ENCODE measurements around the gene RNF123. TPM values are rescaled to one million over a fixed set of nuclear protein-coding genes. Genes with fewer than 3 reads are reported as not detected.

The RNF123 gene
- total and polyA plus RNA-seq, 2 experiments from 2014 or later: 27.7 to 39.1 TPM

DNA sequence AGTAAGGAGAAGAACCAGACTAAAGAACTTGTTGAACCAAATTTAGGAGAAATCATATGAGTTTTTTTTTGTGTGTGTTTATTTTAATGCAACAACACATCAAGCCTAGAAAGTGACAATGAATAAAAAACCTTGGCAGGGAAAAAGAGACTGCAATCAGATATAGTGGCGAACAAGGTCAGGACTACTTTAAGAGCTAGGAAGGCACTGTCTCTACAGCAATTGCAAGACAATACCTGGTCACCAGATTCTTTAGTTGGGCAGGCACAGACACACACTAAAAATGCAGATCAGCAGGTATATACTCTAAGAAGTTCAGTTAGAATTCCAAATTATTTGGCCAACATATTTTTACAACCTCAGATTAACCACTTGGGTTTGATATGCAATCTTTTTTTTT lies 65.2 kb downstream of the RNF123 start:
- H3K27me3 ChIP-seq: no peaks in the 10 kb centered on the region
- H3K4me3 ChIP-seq: no peak overlapping the region
- H3K4me2 ChIP-seq: no peak overlapping the region
- no peaks in the 10 kb centered on the region for H3K9me2 ChIP-seq (replicated peaks; ENCODE audit: insufficient read depth)
- H3K4me1 ChIP-seq (ENCODE audit: insufficient read depth): peaks cover 6% of the 10 kb centered on the region
- no peak overlapping the region for H2AFZ ChIP-seq
- no peaks in the 10 kb centered on the region for H3K36me3 ChIP-seq (replicated peaks; ENCODE audit: insufficient read depth, low read depth)
- 100% methylated on average over 1 of the region's 1 CpG for WGBS (ENCODE audit: low lambda C conversion rate, missing lambda C conversion rate)
- peaks cover 47% of the 10 kb centered on the region for H4K20me1 ChIP-seq (ENCODE audit: insufficient read depth, poor library complexity, severe bottlenecking)
- TF ChIP-seq EZH2phosphoT487 (IDR thresholded peaks at IDR 0.05; ENCODE audit: low read depth, severe bottlenecking, unreplicated experiment): no peak
- H3K79me2 ChIP-seq: peaks cover 94% of the 10 kb centered on the region
- H3K27ac ChIP-seq: no peak overlapping the region
- H3K9me3 ChIP-seq (ENCODE audit: low read depth): no peaks in the 10 kb centered on the region
- no peak for DNase-seq (ENCODE audit: low spot score)

DNA sequence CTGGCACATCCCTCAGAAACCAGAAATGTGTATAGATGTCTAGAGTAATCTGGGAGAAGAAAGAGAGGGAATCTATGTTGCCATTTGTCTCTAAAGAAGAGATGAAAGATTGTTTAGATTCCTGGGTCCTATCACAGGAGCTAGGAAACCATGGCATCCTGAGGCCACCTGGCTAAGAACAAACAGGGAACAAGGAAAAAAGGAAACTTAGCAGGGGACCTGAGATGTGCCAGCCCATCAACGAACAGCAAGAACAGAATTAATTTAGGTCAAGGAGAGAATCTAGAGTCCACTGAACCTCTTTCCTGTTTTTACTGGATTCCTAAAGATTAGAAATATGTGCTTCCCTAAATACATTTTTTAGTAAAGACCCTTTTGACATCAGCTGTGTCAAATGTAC lies 66.7 kb downstream of the RNF123 start:
- H3K27me3 ChIP-seq: no peaks in the 10 kb centered on the region
- WGBS (ENCODE audit: low lambda C conversion rate, missing lambda C conversion rate): 73% methylated on average over 1 of the region's 1 CpG

DNA sequence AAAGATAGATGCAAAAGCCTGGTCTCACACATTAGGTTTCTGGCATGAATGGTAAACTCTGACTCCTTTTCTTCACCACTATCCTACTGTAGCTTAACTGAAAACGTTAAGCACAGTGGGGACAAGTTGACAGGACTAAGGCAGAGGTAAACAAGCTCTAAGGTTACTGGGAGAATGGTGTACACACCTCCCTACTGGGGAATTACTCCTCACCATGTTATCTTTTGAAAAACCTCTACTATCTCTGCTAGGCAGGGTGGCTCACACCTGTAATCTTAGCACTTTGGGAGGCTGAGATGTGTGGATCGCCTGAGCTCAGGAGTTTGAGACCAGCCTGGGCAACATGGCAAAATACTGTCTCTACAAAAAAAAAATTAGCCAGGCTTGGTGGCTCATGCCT lies 67.8 kb downstream of the RNF123 start:
- no peaks in the 10 kb centered on the region for H3K4me1 ChIP-seq (ENCODE audit: insufficient read depth)
- no peak overlapping the region for H3K4me3 ChIP-seq
- no peaks in the 10 kb centered on the region for H3K27me3 ChIP-seq
- no peaks in the 10 kb centered on the region for H3K36me3 ChIP-seq (replicated peaks; ENCODE audit: insufficient read depth, low read depth)
- WGBS (ENCODE audit: low lambda C conversion rate, missing lambda C conversion rate): 47% methylated on average over 2 of the region's 2 CpGs
- H4K20me1 ChIP-seq (ENCODE audit: insufficient read depth, poor library complexity, severe bottlenecking): peaks cover 50% of the 10 kb centered on the region
- H3K9me2 ChIP-seq (replicated peaks; ENCODE audit: insufficient read depth): no peaks in the 10 kb centered on the region
- H3K27ac ChIP-seq: no peak overlapping the region
- no peak overlapping the region for H3K4me2 ChIP-seq
- H3K9me3 ChIP-seq (ENCODE audit: low read depth): no peaks in the 10 kb centered on the region
- DNase-seq (ENCODE audit: low spot score): no peak
- TF ChIP-seq EZH2 (IDR thresholded peaks at IDR 0.05; ENCODE audit: borderline replicate concordance) (no peak), EZH2phosphoT487 (IDR thresholded peaks at IDR 0.05; ENCODE audit: low read depth, severe bottlenecking, unreplicated experiment) (no peak)
- TF ChIP-seq, protein P1, sequence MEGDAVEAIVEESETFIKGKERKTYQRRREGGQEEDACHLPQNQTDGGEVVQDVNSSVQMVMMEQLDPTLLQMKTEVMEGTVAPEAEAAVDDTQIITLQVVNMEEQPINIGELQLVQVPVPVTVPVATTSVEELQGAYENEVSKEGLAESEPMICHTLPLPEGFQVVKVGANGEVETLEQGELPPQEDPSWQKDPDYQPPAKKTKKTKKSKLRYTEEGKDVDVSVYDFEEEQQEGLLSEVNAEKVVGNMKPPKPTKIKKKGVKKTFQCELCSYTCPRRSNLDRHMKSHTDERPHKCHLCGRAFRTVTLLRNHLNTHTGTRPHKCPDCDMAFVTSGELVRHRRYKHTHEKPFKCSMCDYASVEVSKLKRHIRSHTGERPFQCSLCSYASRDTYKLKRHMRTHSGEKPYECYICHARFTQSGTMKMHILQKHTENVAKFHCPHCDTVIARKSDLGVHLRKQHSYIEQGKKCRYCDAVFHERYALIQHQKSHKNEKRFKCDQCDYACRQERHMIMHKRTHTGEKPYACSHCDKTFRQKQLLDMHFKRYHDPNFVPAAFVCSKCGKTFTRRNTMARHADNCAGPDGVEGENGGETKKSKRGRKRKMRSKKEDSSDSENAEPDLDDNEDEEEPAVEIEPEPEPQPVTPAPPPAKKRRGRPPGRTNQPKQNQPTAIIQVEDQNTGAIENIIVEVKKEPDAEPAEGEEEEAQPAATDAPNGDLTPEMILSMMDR (IDR thresholded peaks at IDR 0.05; ENCODE audit: poor library complexity): no peak
- H3K79me2 ChIP-seq: peaks cover 95% of the 10 kb centered on the region
- no peak overlapping the region for H2AFZ ChIP-seq

More for the DNA sequence above, 66.7 kb downstream of the RNF123 start:
- DNase-seq (ENCODE audit: low spot score): no peak
- H3K36me3 ChIP-seq (replicated peaks; ENCODE audit: insufficient read depth, low read depth): no peaks in the 10 kb centered on the region
- H3K79me2 ChIP-seq: peaks cover 96% of the 10 kb centered on the region
- H4K20me1 ChIP-seq (ENCODE audit: insufficient read depth, poor library complexity, severe bottlenecking): peaks cover 50% of the 10 kb centered on the region
- H3K9me3 ChIP-seq (ENCODE audit: low read depth): no peaks in the 10 kb centered on the region
- H3K9me2 ChIP-seq (replicated peaks; ENCODE audit: insufficient read depth): no peaks in the 10 kb centered on the region
- no peak overlapping the region for H3K4me3 ChIP-seq
- peaks cover 6% of the 10 kb centered on the region for H3K4me1 ChIP-seq (ENCODE audit: insufficient read depth)
- no peak overlapping the region for H2AFZ ChIP-seq
- H3K27ac ChIP-seq: no peak overlapping the region
- TF ChIP-seq, protein P1 (IDR thresholded peaks at IDR 0.05; ENCODE audit: poor library complexity): no peak
- TF ChIP-seq EZH2phosphoT487 (IDR thresholded peaks at IDR 0.05; ENCODE audit: low read depth, severe bottlenecking, unreplicated experiment) (no peak), EZH2 (IDR thresholded peaks at IDR 0.05; ENCODE audit: borderline replicate concordance) (no peak)
- H3K4me2 ChIP-seq: no peak overlapping the region

DNA sequence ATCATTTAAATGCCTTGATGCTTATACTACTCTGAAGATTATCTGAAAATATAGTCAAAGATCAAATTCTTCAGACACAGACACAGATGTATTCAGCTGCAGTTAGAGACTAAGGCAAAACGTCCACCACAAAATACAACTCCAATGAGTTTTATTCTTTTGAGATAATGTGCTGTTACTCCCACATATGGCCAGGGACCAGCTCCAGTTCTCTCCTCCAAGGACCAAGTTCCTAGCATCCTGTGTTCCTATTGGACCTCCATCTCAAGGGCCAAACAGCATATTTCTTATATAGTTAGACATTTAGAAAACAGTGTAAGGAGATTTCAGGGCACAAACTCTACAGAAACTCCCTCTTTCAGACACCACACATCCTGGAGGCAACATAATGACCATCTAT lies 69.9 kb downstream of the RNF123 start:
- no peak for DNase-seq (ENCODE audit: low spot score)
- Histone ChIP-seq H4K20me1 (ENCODE audit: insufficient read depth, poor library complexity, severe bottlenecking) (peaks cover 45% of the 10 kb centered on the region), H3K9me3 (ENCODE audit: low read depth) (no peaks in the 10 kb centered on the region), H2AFZ (no peak overlapping the region), H3K36me3 (replicated peaks; ENCODE audit: insufficient read depth, low read depth) (no peaks in the 10 kb centered on the region), H3K27ac (no peak overlapping the region), H3K79me2 (peaks cover 98% of the 10 kb centered on the region), H3K4me3 (no peak overlapping the region), H3K9me2 (replicated peaks; ENCODE audit: insufficient read depth) (no peaks in the 10 kb centered on the region), H3K4me2 (no peak overlapping the region), H3K27me3 (no peaks in the 10 kb centered on the region), H3K4me1 (ENCODE audit: insufficient read depth) (no peaks in the 10 kb centered on the region)
- TF ChIP-seq, protein P1 (IDR thresholded peaks at IDR 0.05; ENCODE audit: poor library complexity): no peak
- no peak for TF ChIP-seq EZH2 (IDR thresholded peaks at IDR 0.05; ENCODE audit: borderline replicate concordance)
- no peak for TF ChIP-seq EZH2phosphoT487 (IDR thresholded peaks at IDR 0.05; ENCODE audit: low read depth, severe bottlenecking, unreplicated experiment)
- 73% methylated on average over 1 of the region's 1 CpG for WGBS (ENCODE audit: low lambda C conversion rate, missing lambda C conversion rate)
